Activated naive CD4-positive, alpha-beta T cell treated with anti-CD3 and anti-CD28 coated beads, Interleukin-2, amount 50 U/mL, for 72 hours (primary cell): Measurements from ENCODE around the gene ID1. TPM values are rescaled to one million over a fixed set of nuclear protein-coding genes. Genes with fewer than 3 reads are reported as not detected.
A peak's percentile ranks its signal among the peaks of the same experiment; 100 is the strongest.
"Not testable (repeated sequence)": the region's sequence is repeated elsewhere in the genome, so short reads cannot be mapped to it uniquely, and the experiment has no call there.

ENCODE experiments used
- ATAC-seq, 2 donors: fragments of 150-1000 bp; cut with Tn5 transposase; 2 replicates each; pipeline ENCODE4 v1.10.0; 2021; ENCODE audit warnings: mild to moderate bottlenecking in 2 of 2, moderate library complexity in 2 of 2
- DNase-seq, 2 donors: peaks; one replicate each; pipeline ENCODE4 v3.0.0; 2021 to 2022; ENCODE audit warnings: low spot score in 2 of 2
- H3K27ac Mint-ChIP-seq, 2 donors: one replicate each; pipeline ENCODE4 v1.8.0; 2022; ENCODE audit warnings: mild to moderate bottlenecking in 2 of 2, mixed read lengths in 2 of 2
- H3K36me3 Mint-ChIP-seq, 2 donors: one replicate each; pipeline ENCODE4 v1.8.0; 2022; ENCODE audit warnings: mixed read lengths in 2 of 2
- H3K9me3 Mint-ChIP-seq, 2 donors: one replicate each; pipeline ENCODE4 v1.8.0; 2022; ENCODE audit warnings: mixed read lengths in 2 of 2
- total RNA-seq, 2 donors: library from RNA; stranded (reverse); gene quantifications; one replicate each; pipeline ENCODE4 v1.2.3, GENCODE V29; 2022

ID1 gene
- total RNA-seq, 2 donors from 2014 or later, result 1.4 to 19.4 TPM

- H3K9me3 Mint-ChIP-seq, result no peaks in the 10 kb centered on the region
- H3K27ac Mint-ChIP-seq, result no peak overlapping the region
- peaks cover 0 to 5% of the 10 kb centered on the region in 2 donors for H3K36me3 Mint-ChIP-seq
- DNase-seq, result peak in 1 of 2 donors; percentile 38
- peak; percentile 89 to 93 for ATAC-seq
Observed at GRCh38 chr20:31593221-31594001, 11.7 kb upstream of the ID1 start.

GRCh38 chr20:31594002-31594557, 11.0 kb upstream of the ID1 start:
- ATAC-seq, result no peak
- Mint-ChIP-seq H3K36me3 (no peaks in the 10 kb centered on the region), H3K27ac (no peak overlapping the region), H3K9me3 (no peaks in the 10 kb centered on the region)
- no peak for DNase-seq

- H3K36me3 Mint-ChIP-seq, result no peaks in the 10 kb centered on the region
- no peak overlapping the region for H3K27ac Mint-ChIP-seq
Observed at GRCh38 chr20:31594558-31595379, 10.3 kb upstream of the ID1 start.

GRCh38 chr20:31595380-31595653, 9.8 kb upstream of the ID1 start:
- no peaks in the 10 kb centered on the region for H3K9me3 Mint-ChIP-seq
- DNase-seq, result no peak
- H3K36me3 Mint-ChIP-seq, result no peaks in the 10 kb centered on the region
- H3K27ac Mint-ChIP-seq, result peak overlapping the region in 1 of 2 donors; percentile 41
- no peak for ATAC-seq

More at GRCh38 chr20:31594558-31595379, 10.3 kb upstream of the ID1 start:
- no peak for ATAC-seq
- no peak for DNase-seq
- H3K9me3 Mint-ChIP-seq, result no peaks in the 10 kb centered on the region

GRCh38 chr20:31595654-31596411, 9.3 kb upstream of the ID1 start:
- Mint-ChIP-seq H3K36me3 (no peaks in the 10 kb centered on the region), H3K9me3 (no peaks in the 10 kb centered on the region), H3K27ac (peak overlapping the region; percentile 15 to 41)
- DNase-seq (no peak), ATAC-seq (no peak)

- not testable (repeated sequence) for H3K36me3 Mint-ChIP-seq, DNase-seq, H3K9me3 Mint-ChIP-seq, ATAC-seq, H3K27ac Mint-ChIP-seq
Observed at GRCh38 chr20:31596412-31596715, 8.7 kb upstream of the ID1 start.

GRCh38 chr20:31596831-31597480, 8.1 kb upstream of the ID1 start:
- Mint-ChIP-seq H3K36me3 (no peaks in the 10 kb centered on the region), H3K9me3 (no peaks in the 10 kb centered on the region), H3K27ac (no peak overlapping the region)
- DNase-seq (no peak), ATAC-seq (no peak)

GRCh38 chr20:31597481-31597855, 7.6 kb upstream of the ID1 start:
- no peak for ATAC-seq
- H3K36me3 Mint-ChIP-seq, result no peaks in the 10 kb centered on the region
- no peak for DNase-seq
- H3K9me3 Mint-ChIP-seq, result no peaks in the 10 kb centered on the region
- H3K27ac Mint-ChIP-seq, result no peak overlapping the region

- DNase-seq (no peak), ATAC-seq (no peak)
- H3K9me3 Mint-ChIP-seq, result no peaks in the 10 kb centered on the region
- H3K27ac Mint-ChIP-seq, result peak overlapping the region in 1 of 2 donors; percentile 76
- H3K36me3 Mint-ChIP-seq, result peaks cover 0 to 9% of the 10 kb centered on the region in 2 donors
Observed at GRCh38 chr20:31602431-31602778, 2.7 kb upstream of the ID1 start.

GRCh38 chr20:31602779-31603441, 2.2 kb upstream of the ID1 start:
- DNase-seq (peak; percentile 64 to 74), ATAC-seq (peak; percentile 85 to 87)
- peaks cover 0 to 9% of the 10 kb centered on the region in 2 donors for H3K36me3 Mint-ChIP-seq
- peak overlapping the region; percentile 73 to 76 for H3K27ac Mint-ChIP-seq
- H3K9me3 Mint-ChIP-seq, result no peaks in the 10 kb centered on the region

GRCh38 chr20:31603822-31604566, 1.1 kb upstream of the ID1 start:
- Mint-ChIP-seq H3K27ac (peak overlapping the region in 1 of 2 donors; percentile 73), H3K36me3 (peaks cover 0 to 9% of the 10 kb centered on the region in 2 donors), H3K9me3 (no peaks in the 10 kb centered on the region)
- peak; percentile 51 to 55 for ATAC-seq
- DNase-seq, result peak; percentile 65 to 82

- Mint-ChIP-seq H3K27ac (peak overlapping the region; percentile 9 to 73), H3K9me3 (no peaks in the 10 kb centered on the region), H3K36me3 (peaks cover 0 to 9% of the 10 kb centered on the region in 2 donors)
- no peak for DNase-seq
- ATAC-seq, result no peak
Observed at GRCh38 chr20:31604567-31605030, 490 bp upstream of the ID1 start.

GRCh38 chr20:31605902-31606803, 1.1 kb downstream of the ID1 start:
- Mint-ChIP-seq H3K36me3 (peaks cover 0 to 9% of the 10 kb centered on the region in 2 donors), H3K27ac (peak overlapping the region in 1 of 2 donors; percentile 73), H3K9me3 (no peaks in the 10 kb centered on the region)
- DNase-seq, result peak in 1 of 2 donors; percentile 19
- ATAC-seq, result no peak

- no peak for ATAC-seq
- Mint-ChIP-seq H3K9me3 (no peaks in the 10 kb centered on the region), H3K27ac (no peak overlapping the region), H3K36me3 (peaks cover 0 to 9% of the 10 kb centered on the region in 2 donors)
- no peak for DNase-seq
Observed at GRCh38 chr20:31606804-31607639, 1.9 kb downstream of the ID1 start.
